Activated naive CD8-positive, alpha-beta T cell treated with anti-CD3 and anti-CD28 coated beads for 36 hours (primary cell): ENCODE results near the gene SNX33. TPM values are rescaled to one million over a fixed set of nuclear protein-coding genes. Genes with fewer than 3 reads are reported as not detected.
"Not testable (repeated sequence)": the region's sequence is repeated elsewhere in the genome, so short reads cannot be mapped to it uniquely, and the experiment has no call there.

Experiments
- DNase-seq: peaks from one replicate; pipeline ENCODE4 v3.0.0; 2021
- H3K27ac Mint-ChIP-seq: one replicate; pipeline ENCODE4 v1.8.0; 2022; ENCODE audit warnings: mild to moderate bottlenecking, moderate library complexity, mixed read lengths
- H3K27me3 Mint-ChIP-seq: one replicate; pipeline ENCODE4 v1.8.0; 2022; ENCODE audit warnings: mild to moderate bottlenecking, mixed read lengths
- H3K36me3 Mint-ChIP-seq: one replicate; pipeline ENCODE4 v1.8.0; 2021; ENCODE audit warnings: mild to moderate bottlenecking, mixed read lengths
- H3K4me1 Mint-ChIP-seq: one replicate; pipeline ENCODE4 v1.8.0; 2021; ENCODE audit warnings: mixed read lengths
- H3K4me3 Mint-ChIP-seq: one replicate; pipeline ENCODE4 v1.8.0; 2022; ENCODE audit warnings: mild to moderate bottlenecking, moderate library complexity, mixed read lengths
- H3K9me3 Mint-ChIP-seq: one replicate; pipeline ENCODE4 v1.8.0; 2022; ENCODE audit warnings: mixed read lengths
- total RNA-seq, 2 experiments: library from RNA; stranded (reverse); gene quantifications; one replicate each; pipeline ENCODE4 v1.2.3, GENCODE V29; 2021

The SNX33 gene
- total RNA-seq, 2 experiments from 2014 or later = 2.6 to 3.3 TPM

DNA sequence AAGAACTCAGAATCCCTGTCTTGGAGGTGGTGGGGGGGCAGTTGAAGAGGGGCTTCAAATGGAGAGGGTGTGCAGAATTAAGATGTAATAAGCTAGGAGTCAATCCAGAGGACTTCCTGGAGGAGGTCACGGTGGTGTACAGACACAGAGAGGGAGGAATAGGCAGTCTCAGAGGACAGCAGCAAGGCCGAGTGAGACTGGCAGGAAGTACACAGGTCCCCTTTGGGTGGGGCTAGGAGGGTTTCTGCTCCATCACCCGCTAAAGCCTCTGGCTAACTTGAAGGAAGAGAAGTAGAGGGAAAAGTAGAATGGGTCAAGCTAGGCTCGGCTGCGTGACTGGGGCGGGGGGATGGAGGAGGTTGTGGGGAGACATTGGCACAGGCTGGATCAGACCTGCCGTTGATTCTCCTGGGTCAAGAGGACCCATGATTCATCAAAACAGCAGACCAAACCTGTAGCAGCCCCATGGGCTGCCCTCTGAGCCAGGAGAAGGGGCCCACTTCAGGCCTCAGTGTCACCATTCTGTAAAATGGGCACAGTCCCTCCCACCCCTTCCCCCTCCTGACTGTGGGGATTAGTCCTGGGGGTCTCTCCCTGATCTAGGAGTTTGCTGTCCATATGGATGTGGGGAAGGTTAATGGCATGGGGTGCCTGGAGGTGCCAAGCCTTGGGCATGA, 48.1 kb downstream of the SNX33 start:
- H3K27me3 Mint-ChIP-seq = peaks cover 7% of the 10 kb centered on the region

GRCh38 chr15:75696311-75696720, 48.6 kb downstream of the SNX33 start:
- no peaks in the 10 kb centered on the region for H3K36me3 Mint-ChIP-seq
- no peak overlapping the region for H3K4me3 Mint-ChIP-seq
- H3K4me1 Mint-ChIP-seq = peaks cover 19% of the 10 kb centered on the region
- H3K27me3 Mint-ChIP-seq = peaks cover 7% of the 10 kb centered on the region
- H3K9me3 Mint-ChIP-seq = no peaks in the 10 kb centered on the region
- no peak for DNase-seq
- no peak overlapping the region for H3K27ac Mint-ChIP-seq

More for the DNA sequence above, 48.1 kb downstream of the SNX33 start:
- no peak overlapping the region for H3K4me3 Mint-ChIP-seq
- no peak overlapping the region for H3K27ac Mint-ChIP-seq
- H3K36me3 Mint-ChIP-seq = no peaks in the 10 kb centered on the region
- DNase-seq = no peak
- no peaks in the 10 kb centered on the region for H3K9me3 Mint-ChIP-seq
- peaks cover 19% of the 10 kb centered on the region for H3K4me1 Mint-ChIP-seq

GRCh38 chr15:75696854-75697259, 49.1 kb downstream of the SNX33 start:
- Mint-ChIP-seq H3K4me1 (peaks cover 19% of the 10 kb centered on the region), H3K36me3 (no peaks in the 10 kb centered on the region), H3K27me3 (peaks cover 7% of the 10 kb centered on the region), H3K27ac (no peak overlapping the region), H3K9me3 (no peaks in the 10 kb centered on the region), H3K4me3 (no peak overlapping the region)
- DNase-seq = no peak

DNA sequence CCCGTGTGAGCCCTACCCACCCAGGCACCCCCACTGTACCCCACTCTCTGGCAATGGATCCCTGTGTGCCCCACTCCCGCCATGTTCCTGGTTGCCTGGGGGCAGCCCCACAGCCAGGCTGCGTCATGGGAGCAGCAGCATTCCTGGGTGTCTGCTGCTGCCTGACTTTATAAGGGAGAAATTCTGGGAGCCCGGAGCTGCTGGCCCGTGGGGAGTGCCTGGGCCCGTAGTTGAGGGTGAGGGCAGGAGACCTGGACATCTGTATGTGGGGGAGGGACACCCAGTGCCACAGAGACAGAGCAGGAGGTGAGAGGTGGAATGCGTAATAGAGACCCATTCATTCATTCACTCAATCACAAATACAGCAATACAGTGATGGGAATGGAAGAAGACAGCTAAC, 49.8 kb downstream of the SNX33 start:
- peaks cover 3% of the 10 kb centered on the region for H3K27me3 Mint-ChIP-seq

GRCh38 chr15:75697974-75698747, 50.4 kb downstream of the SNX33 start:
- H3K27ac Mint-ChIP-seq, H3K36me3 Mint-ChIP-seq, H3K4me3 Mint-ChIP-seq, DNase-seq, H3K27me3 Mint-ChIP-seq, H3K9me3 Mint-ChIP-seq: not testable (repeated sequence)
- peaks cover 19% of the 10 kb centered on the region for H3K4me1 Mint-ChIP-seq

More for the DNA sequence above, 49.8 kb downstream of the SNX33 start:
- Mint-ChIP-seq H3K36me3 (no peaks in the 10 kb centered on the region), H3K4me3 (no peak overlapping the region), H3K9me3 (no peaks in the 10 kb centered on the region), H3K4me1 (peaks cover 19% of the 10 kb centered on the region), H3K27ac (no peak overlapping the region)
- DNase-seq = no peak

- DNase-seq, H3K27ac Mint-ChIP-seq, H3K27me3 Mint-ChIP-seq, H3K4me3 Mint-ChIP-seq, H3K36me3 Mint-ChIP-seq, H3K9me3 Mint-ChIP-seq: not testable (repeated sequence)
- peaks cover 19% of the 10 kb centered on the region for H3K4me1 Mint-ChIP-seq
Measured at GRCh38 chr15:75699517-75699916, 51.8 kb downstream of the SNX33 start.

GRCh38 chr15:75699961-75700874, 52.5 kb downstream of the SNX33 start:
- not testable (repeated sequence) for H3K27ac Mint-ChIP-seq, H3K36me3 Mint-ChIP-seq, H3K4me3 Mint-ChIP-seq, H3K27me3 Mint-ChIP-seq, H3K9me3 Mint-ChIP-seq
- DNase-seq = peak; percentile 28
- H3K4me1 Mint-ChIP-seq = peaks cover 12% of the 10 kb centered on the region

- H3K27ac Mint-ChIP-seq, H3K27me3 Mint-ChIP-seq, H3K4me3 Mint-ChIP-seq, H3K4me1 Mint-ChIP-seq, DNase-seq, H3K9me3 Mint-ChIP-seq, H3K36me3 Mint-ChIP-seq: not testable (repeated sequence)
Measured at GRCh38 chr15:75701071-75702003, 53.6 kb downstream of the SNX33 start.

DNA sequence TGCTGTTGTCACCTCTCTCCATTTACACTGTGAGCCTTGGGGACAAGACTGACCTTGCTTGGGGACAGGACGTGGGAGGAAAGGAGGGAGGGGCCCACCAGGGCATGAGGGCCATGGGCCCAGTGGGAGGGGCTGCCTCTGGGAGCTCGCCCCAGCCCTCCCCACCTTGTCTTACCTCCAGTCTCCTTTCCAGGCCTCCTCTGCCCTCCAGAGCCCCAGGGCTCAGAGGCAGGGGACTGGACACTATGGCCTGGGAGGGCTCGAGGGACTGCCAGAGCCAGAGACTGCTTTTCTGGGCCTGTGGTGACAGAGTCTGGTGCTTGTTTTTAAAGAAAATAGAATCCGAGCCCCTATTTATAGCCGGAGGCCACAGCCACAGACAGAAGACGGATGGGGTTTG, 54.7 kb downstream of the SNX33 start:
- H3K4me3 Mint-ChIP-seq = no peak overlapping the region
- H3K4me1 Mint-ChIP-seq = peaks cover 5% of the 10 kb centered on the region
- H3K27me3 Mint-ChIP-seq = no peaks in the 10 kb centered on the region
- DNase-seq = no peak
- no peaks in the 10 kb centered on the region for H3K9me3 Mint-ChIP-seq
- H3K27ac Mint-ChIP-seq = no peak overlapping the region
- no peaks in the 10 kb centered on the region for H3K36me3 Mint-ChIP-seq

GRCh38 chr15:75703440-75704262, 55.9 kb downstream of the SNX33 start:
- not testable (repeated sequence) for H3K4me3 Mint-ChIP-seq, H3K27ac Mint-ChIP-seq, H3K4me1 Mint-ChIP-seq, H3K9me3 Mint-ChIP-seq, H3K27me3 Mint-ChIP-seq, DNase-seq, H3K36me3 Mint-ChIP-seq

- Mint-ChIP-seq H3K27ac (no peak overlapping the region), H3K9me3 (no peaks in the 10 kb centered on the region), H3K36me3 (no peaks in the 10 kb centered on the region), H3K4me1 (peaks cover 5% of the 10 kb centered on the region), H3K27me3 (no peaks in the 10 kb centered on the region), H3K4me3 (no peak overlapping the region)
- DNase-seq = no peak
Measured at GRCh38 chr15:75704263-75704615, 56.5 kb downstream of the SNX33 start.

DNA sequence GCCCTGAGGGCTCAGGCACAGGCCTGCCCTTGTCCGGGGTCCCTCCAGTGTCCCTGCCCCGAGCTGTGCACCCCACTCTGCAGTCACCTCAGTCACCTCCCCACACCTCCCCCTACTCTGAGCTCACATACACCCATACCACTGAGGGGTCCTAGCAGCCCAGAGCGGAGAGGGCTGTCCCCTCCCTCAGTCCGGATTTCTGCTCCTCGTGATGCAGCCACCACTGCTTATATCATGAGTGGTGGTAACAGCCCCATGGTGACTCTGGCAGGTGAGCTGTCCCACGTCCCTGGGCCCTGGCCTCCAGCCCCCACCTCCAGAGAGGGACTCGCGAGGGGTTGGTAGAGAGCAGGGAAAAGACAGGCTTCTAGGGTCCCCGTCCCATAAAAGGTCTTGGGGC, 56.9 kb downstream of the SNX33 start:
- no peaks in the 10 kb centered on the region for H3K9me3 Mint-ChIP-seq
- H3K4me3 Mint-ChIP-seq = no peak overlapping the region
- H3K4me1 Mint-ChIP-seq = peaks cover 5% of the 10 kb centered on the region
- DNase-seq = no peak
- H3K27ac Mint-ChIP-seq = no peak overlapping the region
- no peaks in the 10 kb centered on the region for H3K36me3 Mint-ChIP-seq
- no peaks in the 10 kb centered on the region for H3K27me3 Mint-ChIP-seq

GRCh38 chr15:75705375-75705774, 57.7 kb downstream of the SNX33 start:
- not testable (repeated sequence) for H3K27me3 Mint-ChIP-seq, DNase-seq, H3K36me3 Mint-ChIP-seq, H3K4me1 Mint-ChIP-seq, H3K4me3 Mint-ChIP-seq, H3K9me3 Mint-ChIP-seq, H3K27ac Mint-ChIP-seq
